Ishikawa (cell line): Measurements from ENCODE around the gene MAML2.
A peak's percentile ranks its signal among the peaks of the same experiment; 100 is the strongest.

Experiments used
- CEBPB ChIP-seq: IDR thresholded peaks from 2 replicates; pipeline ENCODE4 v1.6.1; 2012
- CREB1 ChIP-seq: IDR thresholded peaks from 2 replicates; pipeline ENCODE4 v1.6.1; 2012; ENCODE audit warnings: low read depth
- EGR1 ChIP-seq: IDR thresholded peaks from 2 replicates; pipeline ENCODE4 v1.6.1; 2012
- EP300 ChIP-seq: IDR thresholded peaks from 2 replicates; pipeline ENCODE4 v1.6.1; 2012; ENCODE audit warnings: borderline replicate concordance
- FOXM1 ChIP-seq: IDR thresholded peaks from 2 replicates; pipeline ENCODE4 v1.6.1; 2012; ENCODE audit warnings: low read depth, borderline replicate concordance
- MAX ChIP-seq: IDR thresholded peaks from 2 replicates; pipeline ENCODE4 v1.6.1; 2012
- NFIC ChIP-seq: IDR thresholded peaks from 2 replicates; pipeline ENCODE4 v1.6.1; 2012
- RAD21 ChIP-seq: IDR thresholded peaks from 2 replicates; pipeline ENCODE4 v1.6.1; 2012; ENCODE audit warnings: low read depth
- REST ChIP-seq: IDR thresholded peaks from 2 replicates; pipeline ENCODE4 v1.6.1; 2012; ENCODE audit warnings: low read depth, mild to moderate bottlenecking
- TAF1 ChIP-seq: IDR thresholded peaks from 2 replicates; pipeline ENCODE4 v1.6.1; 2012; ENCODE audit warnings: low read depth, mild to moderate bottlenecking
- TCF12 ChIP-seq: IDR thresholded peaks from 2 replicates; pipeline ENCODE4 v1.6.1; 2012; ENCODE audit warnings: low read depth
- TEAD4 ChIP-seq: IDR thresholded peaks from 2 replicates; pipeline ENCODE4 v1.6.1; 2012
- USF1 ChIP-seq: IDR thresholded peaks from 2 replicates; pipeline ENCODE4 v1.6.1; 2012
- YY1 ChIP-seq: IDR thresholded peaks from 2 replicates; pipeline ENCODE4 v1.6.1; 2012; ENCODE audit warnings: low read depth
- ZBTB7A ChIP-seq: IDR thresholded peaks from 2 replicates; pipeline ENCODE4 v1.6.1; 2012; ENCODE audit warnings: low read depth

The MAML2 gene

GRCh38 chr11:96013461-96014213, 329.4 kb downstream of the MAML2 start:
- TF ChIP-seq MAX (no peak), CEBPB (no peak), REST (no peak), EGR1 (no peak), FOXM1 (no peak), YY1 (no peak), NFIC (no peak), ZBTB7A (no peak), CREB1 (no peak), TEAD4 (no peak)

- no peak for TF ChIP-seq YY1
- TF ChIP-seq NFIC = 0 out of 2 replicates have a peak, but pooled peaks have one; percentile 19
- TF ChIP-seq CEBPB = no peak
- no peak for TF ChIP-seq REST
- no peak for TF ChIP-seq TAF1
- peak; percentile 55; the same call in 1 of the 2 replicates for TF ChIP-seq EP300
- TF ChIP-seq TCF12 = peak; percentile 70; the same call in 1 of the 2 replicates
- peak; percentile 36; the same call in 1 of the 2 replicates for TF ChIP-seq FOXM1
- TF ChIP-seq RAD21 = peak; percentile 63
- no peak for TF ChIP-seq CREB1
- no peak for TF ChIP-seq TEAD4
- peak; percentile 93 for TF ChIP-seq MAX
- peak; percentile 77 for TF ChIP-seq USF1
Observed at GRCh38 chr11:96012086-96012824, 330.7 kb downstream of the MAML2 start.

GRCh38 chr11:96010683-96011082, 332.3 kb downstream of the MAML2 start:
- no peak for TF ChIP-seq EGR1

GRCh38 chr11:96008161-96008720, 334.8 kb downstream of the MAML2 start:
- no peak for TF ChIP-seq EGR1
- TF ChIP-seq REST = no peak
- TF ChIP-seq ZBTB7A = no peak
- no peak for TF ChIP-seq TCF12
- TF ChIP-seq FOXM1 = no peak
- TF ChIP-seq EP300 = no peak
- no peak for TF ChIP-seq TEAD4
- TF ChIP-seq CEBPB = no peak
- TF ChIP-seq USF1 = no peak
